ENCODE results near the gene BCAS3.

DNA sequence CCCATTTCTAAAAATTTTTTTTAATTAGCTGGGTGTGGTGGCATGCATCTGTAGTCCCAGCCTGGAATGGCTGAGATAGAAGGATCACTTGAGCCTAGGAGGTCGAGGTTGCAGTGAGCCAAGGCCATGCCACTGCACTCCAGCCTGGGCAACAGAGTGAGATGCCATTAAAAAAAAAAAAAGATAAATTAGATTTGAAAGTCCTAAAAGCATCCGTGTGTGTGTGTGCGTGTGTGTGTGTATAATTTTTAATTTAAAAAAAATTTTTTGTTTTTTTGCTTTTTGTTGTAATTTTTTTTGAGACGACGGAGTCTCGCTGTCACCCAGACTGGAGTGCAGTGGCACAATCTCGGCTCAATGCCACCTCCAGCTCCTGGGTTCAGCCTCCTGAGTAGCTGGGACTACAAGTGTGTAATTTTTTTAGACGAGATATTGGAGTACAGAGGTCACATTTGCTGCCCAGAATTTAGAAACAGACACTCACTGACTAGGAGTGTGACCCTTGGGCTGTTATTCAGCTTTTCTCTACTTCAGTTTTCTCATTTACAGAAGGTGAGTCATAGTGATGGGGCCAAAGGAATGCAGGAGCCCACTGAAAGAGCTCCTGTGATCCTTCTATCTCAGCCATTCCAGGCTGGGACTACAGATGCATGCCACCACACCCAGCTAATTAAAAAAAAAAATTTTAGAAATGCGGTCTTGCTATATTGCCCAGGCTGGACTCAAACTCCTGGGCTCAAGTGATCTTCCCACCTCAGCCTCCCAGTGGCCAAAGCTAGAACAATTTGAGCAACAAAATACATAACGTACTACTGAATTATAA, 749.0 kb downstream of the BCAS3 start:
- TF ChIP-seq, protein P1, sequence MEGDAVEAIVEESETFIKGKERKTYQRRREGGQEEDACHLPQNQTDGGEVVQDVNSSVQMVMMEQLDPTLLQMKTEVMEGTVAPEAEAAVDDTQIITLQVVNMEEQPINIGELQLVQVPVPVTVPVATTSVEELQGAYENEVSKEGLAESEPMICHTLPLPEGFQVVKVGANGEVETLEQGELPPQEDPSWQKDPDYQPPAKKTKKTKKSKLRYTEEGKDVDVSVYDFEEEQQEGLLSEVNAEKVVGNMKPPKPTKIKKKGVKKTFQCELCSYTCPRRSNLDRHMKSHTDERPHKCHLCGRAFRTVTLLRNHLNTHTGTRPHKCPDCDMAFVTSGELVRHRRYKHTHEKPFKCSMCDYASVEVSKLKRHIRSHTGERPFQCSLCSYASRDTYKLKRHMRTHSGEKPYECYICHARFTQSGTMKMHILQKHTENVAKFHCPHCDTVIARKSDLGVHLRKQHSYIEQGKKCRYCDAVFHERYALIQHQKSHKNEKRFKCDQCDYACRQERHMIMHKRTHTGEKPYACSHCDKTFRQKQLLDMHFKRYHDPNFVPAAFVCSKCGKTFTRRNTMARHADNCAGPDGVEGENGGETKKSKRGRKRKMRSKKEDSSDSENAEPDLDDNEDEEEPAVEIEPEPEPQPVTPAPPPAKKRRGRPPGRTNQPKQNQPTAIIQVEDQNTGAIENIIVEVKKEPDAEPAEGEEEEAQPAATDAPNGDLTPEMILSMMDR (conservative IDR thresholded peaks at IDR 0.05; ENCODE audit: low read length), result 0 out of 2 replicates have a peak, but pooled peaks have one; percentile 21
- TF ChIP-seq EZH2phosphoT487 (IDR thresholded peaks at IDR 0.05; ENCODE audit: borderline replicate concordance, low read depth, low read length), result no peak
